CD8-positive, alpha-beta memory T cell (primary cell): ENCODE measurements around the gene KLHL41. TPM values are rescaled to one million over a fixed set of nuclear protein-coding genes. Genes with fewer than 3 reads are reported as not detected.
"Not testable (repeated sequence)": the region's sequence is repeated elsewhere in the genome, so short reads cannot be mapped to it uniquely, and the experiment has no call there.

ENCODE experiments used
- CTCF ChIA-PET: fragments of 350-600 bp; sonication (Branson Sonifier 250); formaldehyde crosslinking; loops from one replicate; lab custom pipeline; 2021; ENCODE audit warnings: antibody characterized with exemption; lab: Charles Lee
- POLR2A ChIA-PET: fragments of 350-600 bp; sonication (Branson Sonifier 250); formaldehyde crosslinking; loops from one replicate; lab custom pipeline; 2021; ENCODE audit warnings: antibody characterized with exemption; lab: Charles Lee
- DNase-seq, 5 donors: peaks; one replicate each; pipeline versions ENCODE4 v3.0.0 to v3.0.0-alpha.2; 2020 to 2022; ENCODE audit warnings: mixed read lengths in 1 of 5
- H3K27ac ChIP-seq: one replicate; pipeline ENCODE4 v1.7.0; 2013; ENCODE audit warnings: low read depth, mild to moderate bottlenecking, low read length, moderate library complexity
- H3K27me3 ChIP-seq: 2 replicates; pipeline ENCODE4 v1.7.0; 2013; ENCODE audit warnings: low read length, mild to moderate bottlenecking; ENCODE audit not compliant: insufficient read depth, poor library complexity, severe bottlenecking
- H3K36me3 ChIP-seq: 2 replicates; pipeline ENCODE4 v1.7.0; 2013; ENCODE audit warnings: mild to moderate bottlenecking, low read length, moderate library complexity; ENCODE audit not compliant: insufficient read depth
- H3K4me1 ChIP-seq: 2 replicates; pipeline ENCODE4 v1.7.0; 2013; ENCODE audit warnings: mild to moderate bottlenecking, low read length, moderate library complexity; ENCODE audit not compliant: insufficient read depth
- H3K4me3 ChIP-seq: 2 replicates; pipeline ENCODE4 v1.7.0; 2013; ENCODE audit warnings: mild to moderate bottlenecking, low read length
- H3K9me3 ChIP-seq: 2 replicates; pipeline ENCODE4 v1.7.0; 2013; ENCODE audit warnings: mild to moderate bottlenecking, low read length
- H3K27ac Mint-ChIP-seq, 8 donors: one replicate each; pipeline ENCODE4 v1.8.0; 2020 to 2021; ENCODE audit warnings: mixed read lengths in 8 of 8, mild to moderate bottlenecking in 6 of 8, inconsistent platforms in 3 of 8, moderate library complexity in 3 of 8
- H3K27me3 Mint-ChIP-seq, 2 donors: one replicate each; pipeline ENCODE4 v1.8.0; 2020 to 2021; ENCODE audit warnings: mixed read lengths in 2 of 2, mild to moderate bottlenecking in 1 of 2, moderate library complexity in 1 of 2
- H3K36me3 Mint-ChIP-seq, 3 donors: one replicate each; pipeline ENCODE4 v1.8.0; 2020 to 2021; ENCODE audit warnings: mixed read lengths in 3 of 3, inconsistent platforms in 1 of 3, mild to moderate bottlenecking in 1 of 3
- H3K4me1 Mint-ChIP-seq, 3 donors: one replicate each; pipeline ENCODE4 v1.8.0; 2020 to 2021; ENCODE audit warnings: mixed read lengths in 3 of 3, inconsistent platforms in 1 of 3, mild to moderate bottlenecking in 1 of 3
- H3K4me3 Mint-ChIP-seq, 7 donors: one replicate each; pipeline ENCODE4 v1.8.0; 2020 to 2021; ENCODE audit warnings: mixed read lengths in 7 of 7, mild to moderate bottlenecking in 6 of 7, moderate library complexity in 4 of 7, inconsistent platforms in 2 of 7
- H3K9me3 Mint-ChIP-seq, 5 donors: one replicate each; pipeline ENCODE4 v1.8.0; 2020 to 2022; ENCODE audit warnings: mixed read lengths in 5 of 5, mild to moderate bottlenecking in 3 of 5, moderate library complexity in 2 of 5, inconsistent platforms in 1 of 5
- polyA plus RNA-seq: library from polyadenylated mRNA; unstranded; fragments of 300-500 nt; fragmentation: Illumina TruSeq; gene quantifications from one replicate; pipeline ENCODE4 v1.2.3, GENCODE V29; 2021
- total RNA-seq, 2 experiments: library from RNA; stranded (reverse); gene quantifications; one replicate each; pipeline ENCODE4 v1.2.3, GENCODE V29; 2021

The KLHL41 gene
- total and polyA plus RNA-seq, 3 experiments from 2014 or later = 0.22 to 0.27 TPM; not detected in 1

- H3K4me1 ChIP-seq, DNase-seq, CTCF ChIA-PET, H3K27me3 ChIP-seq, H3K27ac ChIP-seq, H3K9me3 ChIP-seq, H3K27me3 Mint-ChIP-seq, H3K36me3 ChIP-seq, H3K4me3 ChIP-seq, H3K4me3 Mint-ChIP-seq, H3K9me3 Mint-ChIP-seq, H3K4me1 Mint-ChIP-seq: not testable (repeated sequence)
- Mint-ChIP-seq H3K27ac (peak overlapping the region in 1 of 8 donors; percentile 82), H3K36me3 (peaks cover 0 to 30% (median 9%) of the 10 kb centered on the region in 3 donors)
- POLR2A ChIA-PET = interaction anchor here (0.5 kb wide), 1 partner anchor 11 kb away, joined by 3 read pairs; no protein-coding TSS in a partner anchor
These were observed 52.6 kb downstream of the KLHL41 start for GRCh38 chr2:169562084-169562483.

GRCh38 chr2:169562519-169562918 lies 53.0 kb downstream of the KLHL41 start:
- H3K27ac Mint-ChIP-seq = peak overlapping the region in 1 of 8 donors; percentile 82
- DNase-seq = no peak
- H3K27me3 ChIP-seq = no peaks in the 10 kb centered on the region
- no peak overlapping the region for H3K27ac ChIP-seq
- CTCF ChIA-PET = interaction anchor here (1.2 kb wide), 1 partner anchor 10 kb away, joined by 4 read pairs; the partner anchor contains the start of gene FASTKD1
- H3K4me3 ChIP-seq = no peak overlapping the region
- H3K27me3 Mint-ChIP-seq = no peaks in the 10 kb centered on the region
- H3K4me1 Mint-ChIP-seq = peaks cover 0 to 1% (median 0%) of the 10 kb centered on the region in 3 donors
- no peaks in the 10 kb centered on the region for H3K36me3 ChIP-seq
- no peak overlapping the region for H3K4me3 Mint-ChIP-seq
- POLR2A ChIA-PET = interaction anchor here (0.5 to 0.6 kb wide), 2 partner anchors 11 to 83 kb away, joined by 3 read pairs; partner anchors contain the start of gene BBS5
- no peaks in the 10 kb centered on the region for H3K9me3 ChIP-seq
- H3K9me3 Mint-ChIP-seq = no peaks in the 10 kb centered on the region
- H3K36me3 Mint-ChIP-seq = peaks cover 0 to 31% (median 9%) of the 10 kb centered on the region in 3 donors
- H3K4me1 ChIP-seq = no peaks in the 10 kb centered on the region

GRCh38 chr2:169565686-169566085 lies 56.2 kb downstream of the KLHL41 start:
- Mint-ChIP-seq H3K9me3 (no peaks in the 10 kb centered on the region), H3K27me3 (no peaks in the 10 kb centered on the region), H3K4me1 (peaks cover 9 to 12% (median 12%) of the 10 kb centered on the region in 3 donors), H3K36me3 (peaks cover 0 to 29% (median 8%) of the 10 kb centered on the region in 3 donors), H3K27ac (no peak overlapping the region), H3K4me3 (peak overlapping the region in 1 of 7 donors; percentile 37)
- H3K27ac ChIP-seq = no peak overlapping the region
- H3K4me1 ChIP-seq = no peaks in the 10 kb centered on the region
- no peak for DNase-seq
- H3K36me3 ChIP-seq = no peaks in the 10 kb centered on the region
- ChIA-PET POLR2A (no interaction called here), CTCF (no interaction called here)
- no peak overlapping the region for H3K4me3 ChIP-seq
- H3K9me3 ChIP-seq = no peaks in the 10 kb centered on the region
- no peaks in the 10 kb centered on the region for H3K27me3 ChIP-seq

- Histone ChIP-seq H3K4me3 (no peak overlapping the region), H3K27me3 (no peaks in the 10 kb centered on the region), H3K36me3 (no peaks in the 10 kb centered on the region), H3K27ac (no peak overlapping the region), H3K4me1 (peaks cover 5% of the 10 kb centered on the region), H3K9me3 (no peaks in the 10 kb centered on the region)
- Mint-ChIP-seq H3K9me3 (no peaks in the 10 kb centered on the region), H3K27me3 (no peaks in the 10 kb centered on the region), H3K27ac (peak overlapping the region in 1 of 8 donors; percentile 10), H3K4me3 (no peak overlapping the region), H3K36me3 (peaks cover 0 to 29% (median 2%) of the 10 kb centered on the region in 3 donors), H3K4me1 (peaks cover 23 to 34% (median 33%) of the 10 kb centered on the region in 3 donors)
- DNase-seq = no peak
- POLR2A ChIA-PET = no interaction called here
- CTCF ChIA-PET = no interaction called here
These were observed 60.4 kb downstream of the KLHL41 start for GRCh38 chr2:169569948-169570347.

- H3K36me3 ChIP-seq, H3K4me3 ChIP-seq, H3K27me3 ChIP-seq, H3K27ac Mint-ChIP-seq, H3K4me1 ChIP-seq, H3K9me3 ChIP-seq, H3K27ac ChIP-seq, CTCF ChIA-PET, POLR2A ChIA-PET, H3K27me3 Mint-ChIP-seq, H3K9me3 Mint-ChIP-seq, DNase-seq: not testable (repeated sequence)
- peaks cover 23 to 34% (median 33%) of the 10 kb centered on the region in 3 donors for H3K4me1 Mint-ChIP-seq
- peak overlapping the region in 2 of 7 donors; percentile 9 to 43 for H3K4me3 Mint-ChIP-seq
- peaks cover 0 to 25% (median 0%) of the 10 kb centered on the region in 3 donors for H3K36me3 Mint-ChIP-seq
These were observed 61.2 kb downstream of the KLHL41 start for GRCh38 chr2:169570752-169571151.

GRCh38 chr2:169571571-169571970 lies 62.1 kb downstream of the KLHL41 start:
- H3K9me3 ChIP-seq = no peaks in the 10 kb centered on the region
- Mint-ChIP-seq H3K4me1 (peaks cover 23 to 34% (median 33%) of the 10 kb centered on the region in 3 donors), H3K27ac (no peak overlapping the region), H3K4me3 (no peak overlapping the region), H3K36me3 (peaks cover 0 to 23% (median 0%) of the 10 kb centered on the region in 3 donors), H3K9me3 (no peaks in the 10 kb centered on the region), H3K27me3 (no peaks in the 10 kb centered on the region)
- no peak for DNase-seq
- no peak overlapping the region for H3K4me3 ChIP-seq
- H3K27ac ChIP-seq = no peak overlapping the region
- POLR2A ChIA-PET = no interaction called here
- CTCF ChIA-PET = interaction anchor here (1.9 to 2.0 kb wide), 2 partner anchors 9 to 13 kb away, joined by 4 to 8 read pairs; no protein-coding TSS in a partner anchor
- H3K36me3 ChIP-seq = no peaks in the 10 kb centered on the region
- no peaks in the 10 kb centered on the region for H3K27me3 ChIP-seq
- peaks cover 5% of the 10 kb centered on the region for H3K4me1 ChIP-seq

GRCh38 chr2:169572189-169572588 lies 62.7 kb downstream of the KLHL41 start:
- no peak overlapping the region for H3K4me3 Mint-ChIP-seq
- no peaks in the 10 kb centered on the region for H3K9me3 ChIP-seq
- peaks cover 23 to 34% (median 33%) of the 10 kb centered on the region in 3 donors for H3K4me1 Mint-ChIP-seq
- H3K27me3 ChIP-seq = no peaks in the 10 kb centered on the region
- ChIA-PET POLR2A (interaction anchor here (1.5 kb wide), 1 partner anchor 12 kb away, joined by 9 read pairs; the partner anchor contains the start of gene PPIG), CTCF (interaction anchor here (0.7 to 2.0 kb wide), 3 partner anchors 9 to 356 kb away, joined by 3 to 8 read pairs (median 4); no protein-coding TSS in a partner anchor)
- H3K36me3 Mint-ChIP-seq = peaks cover 0 to 21% (median 0%) of the 10 kb centered on the region in 3 donors
- no peak for DNase-seq
- peaks cover 5% of the 10 kb centered on the region for H3K4me1 ChIP-seq
- H3K27ac Mint-ChIP-seq = no peak overlapping the region
- H3K9me3 Mint-ChIP-seq = no peaks in the 10 kb centered on the region
- no peaks in the 10 kb centered on the region for H3K27me3 Mint-ChIP-seq
- H3K4me3 ChIP-seq = no peak overlapping the region
- H3K27ac ChIP-seq = no peak overlapping the region
- H3K36me3 ChIP-seq = no peaks in the 10 kb centered on the region

- Mint-ChIP-seq H3K4me1 (peaks cover 23 to 33% (median 30%) of the 10 kb centered on the region in 3 donors), H3K9me3 (no peaks in the 10 kb centered on the region), H3K27me3 (peaks cover 0 to 4% of the 10 kb centered on the region in 2 donors), H3K36me3 (peaks cover 0 to 18% (median 0%) of the 10 kb centered on the region in 3 donors), H3K27ac (peak overlapping the region; percentile 80 to 99 (median 95)), H3K4me3 (peak overlapping the region; percentile 93 to 100 (median 97))
- ChIA-PET POLR2A (interaction anchor here (0.7 to 1.5 kb wide), 4 partner anchors 10 to 226 kb away, joined by 3 to 9 read pairs (median 4); partner anchors contain the start of genes PPIG and SSB), CTCF (interaction anchor here (0.7 to 2.0 kb wide), 5 partner anchors 10 to 356 kb away, joined by 3 to 8 read pairs (median 4); partner anchors contain the start of gene BBS5)
- H3K27me3 ChIP-seq = no peaks in the 10 kb centered on the region
- no peaks in the 10 kb centered on the region for H3K9me3 ChIP-seq
- H3K36me3 ChIP-seq = no peaks in the 10 kb centered on the region
- peaks cover 5% of the 10 kb centered on the region for H3K4me1 ChIP-seq
- peak overlapping the region; percentile 78 for H3K4me3 ChIP-seq
- DNase-seq = no peak
- peak overlapping the region; percentile 66 for H3K27ac ChIP-seq
These were observed 63.3 kb downstream of the KLHL41 start for GRCh38 chr2:169572821-169573159.
